HCT116 (cell line): ENCODE data around the gene CYBRD1. TPM values are rescaled to one million over a fixed set of nuclear protein-coding genes. Genes with fewer than 3 reads are reported as not detected.

ENCODE experiments used
- ATAC-seq: fragments of 200-7000 bp; cut with Tn5 transposase; 2 replicates; pipeline ENCODE4 v1.9.1; 2020; ENCODE audit warnings: mild to moderate bottlenecking, moderate library complexity
- BruUV-seq: library from RNA; stranded (reverse); fragments of 400-500 nt; replicated peaks from 2 replicates; lab custom pipeline; 2021; lab: Mats Ljungman, UMichigan
- CTCF ChIA-PET: fragments of 300-600 bp; sonication (Branson Sonifier 250); formaldehyde crosslinking; loops from one replicate; lab custom pipeline; 2021; ENCODE audit warnings: antibody characterized with exemption; lab: Charles Lee
- POLR2A ChIA-PET: fragments of 300-600, 350-600 bp; sonication (Branson Sonifier 250); formaldehyde crosslinking; loops from one replicate; lab custom pipeline; 2021; ENCODE audit warnings: antibody characterized with exemption; lab: Charles Lee
- RAD21 ChIA-PET, 2 experiments: fragments of 300-600 bp; sonication (Branson Sonifier 250); formaldehyde crosslinking; loops; one replicate each; lab custom pipeline; 2023; ENCODE audit warnings: low total read pairs in 2 of 2; ENCODE audit not compliant: uncharacterized antibody in 2 of 2, unreplicated experiment in 2 of 2, low non-redundant PET in 1 of 2; lab: Charles Lee
- DNase-seq: peaks from one replicate; pipeline ENCODE4 v3.0.0-alpha.2; 2010; ENCODE audit warnings: low read depth, low spot score
- H2AFZ ChIP-seq: fragments of 200-600 bp; shearing (Covaris generic), sonication (generic); 2 replicates; pipeline ENCODE4 v1.6.1; 2017; ENCODE audit warnings: low read depth, mixed run types, mixed read lengths, antibody characterized with exemption, low read length; ENCODE audit not compliant: poor library complexity, severe bottlenecking
- H3K27ac ChIP-seq: 2 replicates; pipeline ENCODE4 v1.5.1; 2012; ENCODE audit warnings: low read depth, low read length
- H3K27me3 ChIP-seq: fragments of 200-600 bp; sonication (generic); 2 replicates; pipeline ENCODE4 v1.6.1; 2016; ENCODE audit warnings: mixed run types, low read length, mixed read lengths; ENCODE audit not compliant: insufficient read depth
- H3K36me3 ChIP-seq, 2 experiments: fragments of 200-500 bp in 1 of 2; fragments of 200-600 bp in 1 of 2; sonication (Bioruptor generic) in 1 of 2; sonication (generic) in 1 of 2; 2 replicates each; pipeline versions ENCODE4 v1.5.1 to v1.6.1; 2014 to 2016; ENCODE audit warnings: low read length in 2 of 2, inconsistent platforms in 1 of 2, mixed read lengths in 1 of 2, mixed run types in 1 of 2; ENCODE audit not compliant: insufficient read depth in 2 of 2, control insufficient read depth in 1 of 2
- H3K4me1 ChIP-seq, 2 experiments: fragments of 200-600 bp in 1 of 2; sonication (generic) in 1 of 2; 2 replicates each; pipeline versions ENCODE4 v1.5.1 to v1.6.1; 2012 to 2017; ENCODE audit warnings: low read length in 2 of 2, inconsistent platforms in 1 of 2, mild to moderate bottlenecking in 1 of 2, mixed read lengths in 1 of 2, mixed run types in 1 of 2, moderate library complexity in 1 of 2; ENCODE audit not compliant: insufficient read depth in 2 of 2, control insufficient read depth in 1 of 2
- H3K4me2 ChIP-seq: fragments of 200-600 bp; sonication (generic); 2 replicates; pipeline ENCODE4 v1.6.1; 2017; ENCODE audit warnings: mixed run types, low read length, mixed read lengths
- H3K4me3 ChIP-seq, 2 experiments: fragments of 200-600 bp in 1 of 2; sonication (generic) in 1 of 2; replicated peaks in 1 of 2; 2 replicates each; pipeline ENCODE4 v1.5.1; 2011 to 2016; ENCODE audit warnings: low read length in 2 of 2, control low read depth in 1 of 2, low read depth in 1 of 2, mild to moderate bottlenecking in 1 of 2, mixed read lengths in 1 of 2, mixed run types in 1 of 2
- H3K79me2 ChIP-seq: fragments of 200-600 bp; sonication (generic); 2 replicates; pipeline ENCODE4 v1.6.1; 2017; ENCODE audit warnings: mild to moderate bottlenecking, mixed run types, low read length, moderate library complexity, mixed read lengths; ENCODE audit not compliant: insufficient read depth
- H3K9ac ChIP-seq: fragments of 200-600 bp; sonication (generic); 2 replicates; pipeline ENCODE4 v1.6.1; 2016; ENCODE audit warnings: low read length, mixed read lengths
- H3K9me2 ChIP-seq: fragments of 200-600 bp; sonication (generic), shearing (Covaris generic); 2 replicates; pipeline ENCODE4 v1.6.1; 2017; ENCODE audit warnings: mixed run types, mild to moderate bottlenecking, moderate library complexity; ENCODE audit not compliant: insufficient read depth
- H3K9me3 ChIP-seq, 2 experiments: fragments of 200-500 bp in 1 of 2; fragments of 200-600 bp in 1 of 2; sonication (Bioruptor generic) in 1 of 2; sonication (generic) in 1 of 2; 2 replicates each; pipeline ENCODE4 v1.6.1; 2014 to 2017; ENCODE audit warnings: low read length in 2 of 2, mixed read lengths in 2 of 2, inconsistent platforms in 1 of 2, low read depth in 1 of 2, mild to moderate bottlenecking in 1 of 2, mixed run types in 1 of 2, moderate library complexity in 1 of 2; ENCODE audit not compliant: control insufficient read depth in 1 of 2, insufficient read depth in 1 of 2
- H4K20me1 ChIP-seq: fragments of 200-600 bp; sonication (generic), shearing (Covaris generic); 2 replicates; pipeline ENCODE4 v1.6.1; 2017; ENCODE audit warnings: mixed run types, mild to moderate bottlenecking, moderate library complexity; ENCODE audit not compliant: insufficient read depth
- CBX3 ChIP-seq: IDR thresholded peaks from 2 replicates; pipeline ENCODE4 v1.6.1; 2012; ENCODE audit warnings: low read depth
- CEBPB ChIP-seq: IDR thresholded peaks from 2 replicates; pipeline ENCODE4 v1.6.1; 2012; ENCODE audit warnings: low read depth
- ELF1 ChIP-seq: IDR thresholded peaks from 2 replicates; pipeline ENCODE4 v1.6.1; 2012; ENCODE audit warnings: low read depth, borderline replicate concordance
- EZH2phosphoT487 ChIP-seq: fragments of 200-600 bp; IDR thresholded peaks from 2 replicates; pipeline ENCODE4 v1.6.1; 2018; ENCODE audit warnings: antibody characterized with exemption, borderline replicate concordance
- FOSL1 ChIP-seq: IDR thresholded peaks from 2 replicates; pipeline ENCODE4 v1.6.1; 2012; ENCODE audit warnings: low read depth
- JUND ChIP-seq: IDR thresholded peaks from 2 replicates; pipeline ENCODE4 v1.6.1; 2012
- POLR2AphosphoS5 ChIP-seq: IDR thresholded peaks from 2 replicates; pipeline ENCODE4 v1.6.1; 2011; ENCODE audit warnings: mild to moderate bottlenecking, low read depth, low read length, moderate library complexity
- RAD21 ChIP-seq: IDR thresholded peaks from 2 replicates; pipeline ENCODE4 v1.6.1; 2012; ENCODE audit warnings: low read depth, mild to moderate bottlenecking
- SRF ChIP-seq: IDR thresholded peaks from 2 replicates; pipeline ENCODE4 v1.6.1; 2012; ENCODE audit warnings: low read depth
- YY1 ChIP-seq: IDR thresholded peaks from 2 replicates; pipeline ENCODE4 v1.6.1; 2011; ENCODE audit warnings: low read length, low read depth, moderate library complexity, mild to moderate bottlenecking; ENCODE audit not compliant: insufficient replicate concordance; ENCODE audit errors: extremely low read depth
- ZFX ChIP-seq: fragments of 450-650 bp; IDR thresholded peaks from 2 replicates; pipeline ENCODE4 v1.6.1; 2017
- intact Hi-C: fragments of 100-400 bp; cut with micrococcal nuclease; formaldehyde crosslinking; loops from 2 replicates; pipeline ENCODE4 v1.10.0; 2022
- total RNA-seq: library from RNA; stranded (reverse); gene quantifications from one replicate; pipeline ENCODE4 v1.2.1, GENCODE V29; 2021; ENCODE audit not compliant: unreplicated experiment
- TF ChIP-seq, protein P1 (sequence below): IDR thresholded peaks from 2 replicates; pipeline ENCODE4 v1.6.1; 2011; ENCODE audit warnings: mild to moderate bottlenecking, low read length, moderate library complexity; ENCODE audit not compliant: insufficient replicate concordance; ENCODE audit errors: extremely low read depth
- TF ChIP-seq, protein P2 (sequence below): IDR thresholded peaks from 2 replicates; pipeline ENCODE4 v1.6.1; 2012; ENCODE audit warnings: low read depth
- TF ChIP-seq, protein P3 (sequence below): IDR thresholded peaks from 2 replicates; pipeline ENCODE4 v1.6.1; 2012
- TF ChIP-seq, protein P4 (sequence below), 3 experiments: fragments of 200-600 bp in 1 of 3; sonication (generic) in 1 of 3; IDR thresholded peaks in 2 of 3; conservative IDR thresholded peaks in 1 of 3; 2 replicates each; pipeline ENCODE4 v1.5.1; 2012 to 2017; ENCODE audit warnings: low read depth in 2 of 3, low read length in 2 of 3, antibody characterized with exemption in 1 of 3, borderline replicate concordance in 1 of 3, control low read depth in 1 of 3, mild to moderate bottlenecking in 1 of 3, mixed read lengths in 1 of 3, mixed run types in 1 of 3, moderate library complexity in 1 of 3; ENCODE audit not compliant: insufficient read depth in 1 of 3

CYBRD1 gene
- total RNA-seq, 1 experiment from 2014 or later = 14.9 TPM

DNA sequence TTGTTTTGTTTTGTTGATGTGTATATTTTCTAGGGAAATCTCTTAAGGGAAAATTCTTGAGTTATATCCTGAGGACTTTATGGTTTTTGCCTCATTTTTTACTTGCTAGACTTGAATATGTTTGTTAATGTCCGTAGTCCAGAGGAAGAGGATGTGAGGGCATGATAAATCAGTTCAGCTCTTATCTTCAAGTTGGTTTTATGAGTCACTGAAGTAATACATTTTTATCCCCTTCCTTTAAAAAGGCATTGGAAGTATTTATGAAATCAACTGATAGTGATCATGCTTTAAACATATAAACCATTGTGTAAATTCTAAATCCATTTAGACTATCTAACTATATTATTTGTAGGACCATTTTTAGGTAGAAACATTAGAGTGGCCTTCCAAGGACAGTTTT is 43.9 kb upstream of the CYBRD1 start:
- no peak overlapping the region for H3K9ac ChIP-seq
- H3K27me3 ChIP-seq = no peaks in the 10 kb centered on the region
- H3K4me1 ChIP-seq = no peaks in the 10 kb centered on the region
- H3K4me2 ChIP-seq = no peak overlapping the region
- no peak overlapping the region for H3K27ac ChIP-seq
- no peak for ATAC-seq
- H2AFZ ChIP-seq = no peak overlapping the region
- H3K9me3 ChIP-seq = no peaks in the 10 kb centered on the region
- H3K36me3 ChIP-seq = no peaks in the 10 kb centered on the region
- intact Hi-C loops = no loop called here
- TF ChIP-seq EZH2phosphoT487 (no peak), CEBPB (no peak), RAD21 (no peak), ELF1 (no peak), POLR2AphosphoS5 (no peak), ZFX (no peak), JUND (no peak), FOSL1 (no peak), YY1 (no peak), CBX3 (no peak), SRF (no peak)
- TF ChIP-seq, protein P1, sequence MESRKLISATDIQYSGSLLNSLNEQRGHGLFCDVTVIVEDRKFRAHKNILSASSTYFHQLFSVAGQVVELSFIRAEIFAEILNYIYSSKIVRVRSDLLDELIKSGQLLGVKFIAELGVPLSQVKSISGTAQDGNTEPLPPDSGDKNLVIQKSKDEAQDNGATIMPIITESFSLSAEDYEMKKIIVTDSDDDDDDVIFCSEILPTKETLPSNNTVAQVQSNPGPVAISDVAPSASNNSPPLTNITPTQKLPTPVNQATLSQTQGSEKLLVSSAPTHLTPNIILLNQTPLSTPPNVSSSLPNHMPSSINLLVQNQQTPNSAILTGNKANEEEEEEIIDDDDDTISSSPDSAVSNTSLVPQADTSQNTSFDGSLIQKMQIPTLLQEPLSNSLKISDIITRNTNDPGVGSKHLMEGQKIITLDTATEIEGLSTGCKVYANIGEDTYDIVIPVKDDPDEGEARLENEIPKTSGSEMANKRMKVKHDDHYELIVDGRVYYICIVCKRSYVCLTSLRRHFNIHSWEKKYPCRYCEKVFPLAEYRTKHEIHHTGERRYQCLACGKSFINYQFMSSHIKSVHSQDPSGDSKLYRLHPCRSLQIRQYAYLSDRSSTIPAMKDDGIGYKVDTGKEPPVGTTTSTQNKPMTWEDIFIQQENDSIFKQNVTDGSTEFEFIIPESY = no peak
- TF ChIP-seq, protein P2, sequence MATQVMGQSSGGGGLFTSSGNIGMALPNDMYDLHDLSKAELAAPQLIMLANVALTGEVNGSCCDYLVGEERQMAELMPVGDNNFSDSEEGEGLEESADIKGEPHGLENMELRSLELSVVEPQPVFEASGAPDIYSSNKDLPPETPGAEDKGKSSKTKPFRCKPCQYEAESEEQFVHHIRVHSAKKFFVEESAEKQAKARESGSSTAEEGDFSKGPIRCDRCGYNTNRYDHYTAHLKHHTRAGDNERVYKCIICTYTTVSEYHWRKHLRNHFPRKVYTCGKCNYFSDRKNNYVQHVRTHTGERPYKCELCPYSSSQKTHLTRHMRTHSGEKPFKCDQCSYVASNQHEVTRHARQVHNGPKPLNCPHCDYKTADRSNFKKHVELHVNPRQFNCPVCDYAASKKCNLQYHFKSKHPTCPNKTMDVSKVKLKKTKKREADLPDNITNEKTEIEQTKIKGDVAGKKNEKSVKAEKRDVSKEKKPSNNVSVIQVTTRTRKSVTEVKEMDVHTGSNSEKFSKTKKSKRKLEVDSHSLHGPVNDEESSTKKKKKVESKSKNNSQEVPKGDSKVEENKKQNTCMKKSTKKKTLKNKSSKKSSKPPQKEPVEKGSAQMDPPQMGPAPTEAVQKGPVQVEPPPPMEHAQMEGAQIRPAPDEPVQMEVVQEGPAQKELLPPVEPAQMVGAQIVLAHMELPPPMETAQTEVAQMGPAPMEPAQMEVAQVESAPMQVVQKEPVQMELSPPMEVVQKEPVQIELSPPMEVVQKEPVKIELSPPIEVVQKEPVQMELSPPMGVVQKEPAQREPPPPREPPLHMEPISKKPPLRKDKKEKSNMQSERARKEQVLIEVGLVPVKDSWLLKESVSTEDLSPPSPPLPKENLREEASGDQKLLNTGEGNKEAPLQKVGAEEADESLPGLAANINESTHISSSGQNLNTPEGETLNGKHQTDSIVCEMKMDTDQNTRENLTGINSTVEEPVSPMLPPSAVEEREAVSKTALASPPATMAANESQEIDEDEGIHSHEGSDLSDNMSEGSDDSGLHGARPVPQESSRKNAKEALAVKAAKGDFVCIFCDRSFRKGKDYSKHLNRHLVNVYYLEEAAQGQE = no peak
- TF ChIP-seq, protein P3, sequence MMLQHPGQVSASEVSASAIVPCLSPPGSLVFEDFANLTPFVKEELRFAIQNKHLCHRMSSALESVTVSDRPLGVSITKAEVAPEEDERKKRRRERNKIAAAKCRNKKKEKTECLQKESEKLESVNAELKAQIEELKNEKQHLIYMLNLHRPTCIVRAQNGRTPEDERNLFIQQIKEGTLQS = no peak
- TF ChIP-seq, protein P4, sequence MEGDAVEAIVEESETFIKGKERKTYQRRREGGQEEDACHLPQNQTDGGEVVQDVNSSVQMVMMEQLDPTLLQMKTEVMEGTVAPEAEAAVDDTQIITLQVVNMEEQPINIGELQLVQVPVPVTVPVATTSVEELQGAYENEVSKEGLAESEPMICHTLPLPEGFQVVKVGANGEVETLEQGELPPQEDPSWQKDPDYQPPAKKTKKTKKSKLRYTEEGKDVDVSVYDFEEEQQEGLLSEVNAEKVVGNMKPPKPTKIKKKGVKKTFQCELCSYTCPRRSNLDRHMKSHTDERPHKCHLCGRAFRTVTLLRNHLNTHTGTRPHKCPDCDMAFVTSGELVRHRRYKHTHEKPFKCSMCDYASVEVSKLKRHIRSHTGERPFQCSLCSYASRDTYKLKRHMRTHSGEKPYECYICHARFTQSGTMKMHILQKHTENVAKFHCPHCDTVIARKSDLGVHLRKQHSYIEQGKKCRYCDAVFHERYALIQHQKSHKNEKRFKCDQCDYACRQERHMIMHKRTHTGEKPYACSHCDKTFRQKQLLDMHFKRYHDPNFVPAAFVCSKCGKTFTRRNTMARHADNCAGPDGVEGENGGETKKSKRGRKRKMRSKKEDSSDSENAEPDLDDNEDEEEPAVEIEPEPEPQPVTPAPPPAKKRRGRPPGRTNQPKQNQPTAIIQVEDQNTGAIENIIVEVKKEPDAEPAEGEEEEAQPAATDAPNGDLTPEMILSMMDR (IDR thresholded peaks at IDR 0.05 in 2 of 3, conservative IDR thresholded peaks at IDR 0.05 in 1 of 3; ENCODE audit: borderline replicate concordance in 1 of 3, insufficient read depth in 1 of 3, low read depth in 2 of 3, low read length in 2 of 3) = no peak
- no peak overlapping the region for H3K4me3 ChIP-seq
- POLR2A ChIA-PET = no interaction called here
- no TSS peak for BruUV-seq
- CTCF ChIA-PET = no interaction called here
- DNase-seq = no peak
- no peaks in the 10 kb centered on the region for H3K79me2 ChIP-seq
- RAD21 ChIA-PET = no interaction called here
- H4K20me1 ChIP-seq = no peaks in the 10 kb centered on the region
- no peaks in the 10 kb centered on the region for H3K9me2 ChIP-seq
